GF-D8 (cell line): ENCODE measurements around the gene OR7G1.

ENCODE experiments used
- DNase-seq: peaks from one replicate; lab custom pipeline; 2025; lab: John Stamatoyannopoulos, UW

OR7G1 gene

DNA sequence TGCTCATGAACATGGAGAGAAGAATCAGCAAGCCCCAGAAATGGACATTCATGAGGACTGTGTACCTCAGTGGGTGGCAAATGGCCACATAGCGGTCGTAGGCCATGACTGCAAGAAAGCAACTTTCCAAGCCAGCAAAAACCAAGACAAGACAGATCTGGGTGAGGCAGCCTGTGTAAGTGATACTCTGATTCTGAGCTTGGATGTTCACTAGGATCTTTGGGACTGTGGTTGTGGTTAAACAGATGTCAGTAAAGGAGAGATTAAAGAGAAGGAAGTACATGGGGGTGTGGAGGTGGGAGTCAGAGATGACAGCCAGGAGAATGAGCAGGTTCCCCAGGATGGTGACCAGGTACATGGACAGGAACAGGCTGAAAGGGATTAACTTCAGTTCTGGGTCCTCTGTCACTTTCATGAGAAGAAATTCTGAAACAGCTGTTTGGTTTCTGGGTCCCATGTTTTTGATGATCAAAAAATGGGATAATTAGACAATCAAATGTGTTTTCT, at the start of gene OR7G1:
Gene OR7G1 (minus strand): TSS at position 457 of the 507 bp plus-strand sequence. CDS start 0 bp downstream, at position 457.
- DNase-seq, result no peak

- no peak for DNase-seq
Measured at GRCh38 chr19:9165261-9165660, 49.7 kb upstream of the OR7G1 start.

DNA sequence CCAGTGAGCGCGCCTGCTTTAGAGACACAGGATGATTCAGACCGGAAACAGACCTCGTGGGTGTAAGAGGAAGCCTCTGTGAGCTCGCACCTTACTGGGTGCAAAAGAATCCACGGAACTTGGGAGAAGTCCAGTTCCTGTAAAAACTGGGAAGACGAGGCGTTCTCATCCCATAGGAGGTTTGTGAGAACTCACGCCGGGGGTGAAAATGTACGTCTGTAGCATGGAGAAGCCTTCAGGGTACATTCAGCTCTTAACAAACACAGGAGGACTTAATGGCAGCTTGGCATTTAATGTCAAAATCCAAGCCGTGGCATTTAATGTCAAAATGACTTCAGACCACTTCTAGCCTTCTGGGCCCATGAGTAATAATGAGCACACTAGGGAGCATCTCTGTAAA, 45.9 kb upstream of the OR7G1 start:
- DNase-seq, result no peak

DNA sequence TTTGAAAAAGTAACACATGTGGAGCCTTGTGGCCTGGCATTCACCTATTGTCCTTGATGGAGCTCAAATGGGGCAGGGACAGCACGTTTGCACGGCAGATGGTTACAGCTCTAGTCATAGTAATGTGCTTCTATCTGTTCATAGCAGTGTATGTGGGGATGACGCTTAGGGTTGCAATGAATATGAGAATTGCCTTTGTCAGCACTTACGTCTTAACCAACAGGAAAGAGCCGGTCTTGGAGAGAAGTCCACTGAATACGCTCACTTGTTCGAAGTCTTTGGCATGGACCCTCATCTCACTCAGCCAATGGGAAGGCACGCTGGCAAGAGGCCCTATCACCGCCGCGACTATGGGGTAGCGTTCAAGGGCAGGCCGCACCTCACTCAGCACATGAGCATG, 44.3 kb upstream of the OR7G1 start:
- DNase-seq, result no peak

- no peak for DNase-seq
Measured at GRCh38 chr19:9156304-9156703, 40.7 kb upstream of the OR7G1 start.

DNA sequence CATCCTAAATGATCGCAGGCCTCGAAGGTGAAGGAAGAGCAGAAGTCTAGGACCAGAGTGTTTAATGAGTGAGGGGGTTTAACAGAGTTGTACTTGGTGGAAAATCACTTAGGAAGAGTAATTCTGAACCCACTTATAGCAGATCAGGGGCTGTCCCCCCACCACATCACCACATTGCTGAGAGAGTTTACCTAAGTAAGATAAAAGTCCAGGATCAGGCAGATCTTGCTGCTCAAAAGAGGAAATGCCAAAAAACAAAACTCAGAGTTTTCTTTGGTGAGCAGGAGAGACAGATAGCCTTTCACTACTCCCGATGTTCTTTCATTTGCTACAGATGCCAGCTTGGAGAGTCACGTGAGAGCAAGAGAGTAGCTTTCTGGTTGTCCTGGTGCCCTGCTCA, 40.0 kb upstream of the OR7G1 start:
- DNase-seq, result no peak

- no peak for DNase-seq
Measured at GRCh38 chr19:9151367-9151766, 35.8 kb upstream of the OR7G1 start.

- DNase-seq, result no peak
Measured at GRCh38 chr19:9150650-9151049, 35.1 kb upstream of the OR7G1 start.

DNA sequence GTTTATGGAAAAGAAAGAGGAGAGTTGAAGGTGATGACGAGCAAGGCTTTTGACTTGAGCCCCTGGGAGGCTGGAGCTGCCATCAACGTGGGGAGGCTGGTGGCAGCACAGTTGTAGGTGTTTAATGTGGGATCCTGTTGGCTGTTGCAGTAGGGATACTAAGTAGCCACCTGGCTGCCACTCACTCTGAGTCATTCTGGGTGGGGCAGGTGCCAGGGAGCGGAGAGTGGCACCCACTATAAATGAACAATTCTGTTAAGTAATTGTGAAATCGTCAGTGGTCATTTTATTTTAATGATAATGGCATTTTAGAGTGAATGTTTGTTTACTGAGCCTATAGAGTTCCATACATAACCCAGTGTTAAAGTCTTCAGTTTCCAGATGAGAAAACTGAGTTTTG, 34.4 kb upstream of the OR7G1 start:
- no peak for DNase-seq

- no peak for DNase-seq
Measured at GRCh38 chr19:9148697-9149096, 33.1 kb upstream of the OR7G1 start.

DNA sequence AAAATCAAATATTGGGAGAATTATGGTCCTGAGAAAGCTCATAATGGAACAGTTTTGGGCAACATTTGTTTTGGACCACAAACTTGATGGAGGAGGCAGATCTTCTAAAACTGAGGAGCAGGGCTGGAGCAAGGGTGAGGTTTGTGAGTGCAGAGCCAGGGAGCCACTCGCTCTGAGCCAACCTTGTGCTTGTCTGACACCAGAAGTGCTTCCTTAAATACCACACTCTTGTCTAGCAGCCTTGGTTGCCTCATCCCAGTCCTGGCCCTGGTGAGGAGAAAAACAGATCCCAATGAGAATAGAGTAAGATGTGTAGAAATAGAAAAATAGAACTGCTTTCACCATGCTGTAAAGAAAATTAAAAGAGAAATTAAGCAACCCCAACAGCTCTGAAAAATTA, 31.3 kb upstream of the OR7G1 start:
- DNase-seq, result no peak

DNA sequence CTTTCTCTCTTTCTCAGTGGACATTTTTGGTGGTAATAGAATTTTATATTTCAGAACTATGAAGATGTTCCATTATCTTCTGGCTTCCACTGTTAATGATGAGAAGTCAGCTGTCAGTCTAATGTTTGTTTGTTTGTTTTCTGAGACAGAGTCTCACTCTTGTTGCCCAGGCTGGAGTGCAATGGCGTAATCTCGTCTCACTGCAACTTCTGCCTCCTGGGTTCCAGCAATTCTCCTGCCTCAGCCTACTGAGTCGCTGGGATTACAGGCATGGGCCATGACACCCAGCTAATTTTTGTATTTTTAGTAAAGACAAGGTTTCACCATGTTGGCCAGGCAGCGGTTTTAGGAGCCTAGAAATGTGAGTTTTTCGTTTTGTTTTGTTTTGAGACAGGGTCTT, 29.4 kb upstream of the OR7G1 start:
- DNase-seq, result no peak

DNA sequence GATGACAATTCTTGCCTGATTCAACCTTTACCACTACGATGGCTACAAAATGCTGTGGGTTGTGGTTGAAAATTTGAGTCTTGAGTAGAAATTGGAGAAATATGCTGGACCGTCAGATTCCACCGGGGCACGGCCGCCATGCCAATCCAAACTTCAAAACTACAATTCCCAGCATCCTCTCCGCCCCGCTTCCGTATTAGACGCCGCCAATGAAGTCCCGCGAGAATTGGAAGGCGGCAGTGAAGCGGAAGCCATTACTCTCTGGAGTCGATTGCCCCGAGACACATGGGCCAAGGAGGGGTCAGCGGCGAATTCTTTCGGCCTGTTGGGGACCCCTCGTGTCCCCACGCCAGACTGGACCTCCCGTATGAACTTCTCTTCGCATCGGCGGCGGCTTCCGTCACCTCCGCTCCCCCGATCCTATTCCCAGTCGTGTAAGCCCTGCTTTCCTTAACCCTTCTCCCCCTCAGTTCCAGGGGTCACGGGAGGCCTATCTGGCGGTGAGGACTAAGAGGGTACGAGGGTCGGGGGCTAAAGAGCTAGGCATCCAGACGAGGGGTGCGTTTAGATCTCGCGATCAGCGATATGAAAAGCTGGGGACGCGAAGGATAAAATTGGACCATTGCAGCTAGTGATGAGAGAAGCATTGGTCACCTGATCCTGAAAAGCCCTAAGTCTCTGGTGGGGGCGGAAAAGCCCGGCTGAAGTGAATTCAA, 24.8 kb upstream of the OR7G1 start, which contains the start of gene ZNF317:
Gene ZNF317 (plus strand): TSS at position 239 of the 716 bp plus-strand sequence. CDS start 15,620 bp downstream, outside the sequence.
- peak; percentile 84 for DNase-seq

GRCh38 chr19:9139609-9140158, 24.1 kb upstream of the OR7G1 start:
- no peak for DNase-seq

GRCh38 chr19:9132422-9132821, 16.9 kb upstream of the OR7G1 start:
- DNase-seq, result no peak

DNA sequence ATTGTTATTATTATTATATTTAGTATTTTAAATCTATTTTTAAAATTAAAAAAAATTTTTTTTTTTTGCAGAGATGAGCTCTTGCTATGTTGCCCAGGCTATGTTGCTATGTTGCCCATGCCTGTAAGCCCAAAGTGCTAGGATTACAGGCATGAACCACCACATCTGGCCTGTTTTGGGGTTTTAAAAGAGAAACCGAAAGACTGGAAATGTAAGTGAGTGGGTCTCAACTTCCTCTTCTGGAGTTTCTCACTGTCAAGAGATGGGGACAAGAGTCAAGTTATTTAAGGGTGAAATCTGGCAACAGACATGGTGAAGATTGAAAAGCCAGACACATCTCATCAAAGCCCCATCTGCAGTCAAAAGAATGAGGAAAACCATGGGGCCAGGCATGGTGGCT, 15.4 kb upstream of the OR7G1 start:
- DNase-seq, result no peak

- DNase-seq, result no peak
Measured at GRCh38 chr19:9128171-9128570, 12.6 kb upstream of the OR7G1 start.

DNA sequence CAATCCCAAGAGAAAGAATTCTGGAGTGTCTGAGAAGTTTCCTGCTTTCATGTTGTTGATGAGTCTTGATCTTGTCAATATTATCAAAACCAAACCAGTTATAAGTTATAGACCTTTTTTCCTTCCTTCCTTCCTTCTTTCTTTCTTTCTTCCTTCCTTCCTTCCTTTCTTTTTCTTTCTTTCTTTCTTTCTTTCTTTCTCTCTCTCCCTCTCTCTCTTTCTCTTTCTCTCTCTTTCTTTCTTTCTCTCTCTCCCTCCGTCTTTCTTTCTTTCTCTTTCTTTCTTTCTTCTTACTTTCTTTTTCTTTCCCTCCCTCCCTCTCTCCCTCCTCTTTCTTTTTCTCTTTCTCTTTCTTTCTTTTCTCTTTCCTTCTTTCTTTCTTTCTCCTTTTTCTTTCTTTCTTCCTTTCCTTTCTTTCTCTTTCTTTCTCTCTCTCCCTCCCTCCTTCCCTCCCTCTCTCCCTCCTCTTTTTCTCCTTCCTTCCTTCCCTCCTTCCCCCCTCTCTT, 11.4 kb upstream of the OR7G1 start, which contains the start of gene OR7G3:
Gene OR7G3 (minus strand): TSS at position 51 of the 506 bp plus-strand sequence. CDS start 0 bp downstream, at position 51.
- no peak for DNase-seq

DNA sequence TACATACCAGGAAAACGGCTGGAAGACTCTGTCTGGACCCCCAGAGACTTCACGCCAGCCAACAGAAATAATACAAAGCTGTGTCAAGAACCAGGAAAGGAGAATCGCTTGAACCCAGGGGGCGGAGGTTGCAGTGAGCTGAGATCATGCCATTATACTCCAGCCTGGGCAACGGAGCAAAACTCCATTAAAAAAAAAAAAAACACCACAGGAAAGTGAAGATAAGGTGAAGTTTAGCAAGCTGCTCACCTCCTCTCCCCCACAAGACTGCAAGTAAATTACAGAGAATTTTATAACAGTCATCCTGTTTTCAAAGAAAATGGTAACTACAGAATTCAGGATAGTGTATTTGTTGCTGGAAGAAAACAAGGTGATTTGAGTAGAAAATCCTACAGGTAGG, 984 bp upstream of the OR7G1 start:
- no peak for DNase-seq

- no peak for DNase-seq
Measured at GRCh38 chr19:9109959-9110358, 5.6 kb downstream of the OR7G1 start.

DNA sequence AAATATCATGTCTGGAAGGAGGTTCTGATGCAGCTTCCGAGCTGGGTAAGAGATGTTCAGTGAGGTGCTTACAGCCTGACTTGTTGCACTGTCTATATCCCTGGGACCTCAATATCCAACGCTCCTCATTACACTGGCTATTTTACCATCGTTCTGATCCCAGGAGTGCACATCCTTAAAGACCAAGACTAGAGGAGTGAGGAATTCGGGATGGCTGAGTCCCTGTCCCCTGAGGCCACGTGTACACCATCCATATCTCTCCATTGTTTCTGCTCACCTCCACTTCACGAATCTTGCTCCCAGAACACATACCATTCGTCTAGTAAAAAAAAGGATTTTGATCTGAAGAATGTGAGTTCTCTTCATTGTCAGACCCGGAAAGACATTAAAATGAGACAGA, 8.2 kb downstream of the OR7G1 start, which contains the start of gene OR7G2:
Gene OR7G2 (minus strand): TSS at position 101 of the 400 bp plus-strand sequence. CDS start 4,232 bp downstream, outside the sequence.
- no peak for DNase-seq

GRCh38 chr19:9086761-9087160, 28.8 kb downstream of the OR7G1 start, which contains the start of gene OR1M1:
OR1M1 (plus strand) TSS chr19:9087061; CDS start chr19:9093245, 6,184 bp downstream.
- no peak for DNase-seq

- DNase-seq, result no peak
Measured at GRCh38 chr19:9078651-9079050, 36.9 kb downstream of the OR7G1 start.
